ENCODE results near the gene STAT5B.
"Not testable (repeated sequence)": the region's sequence is repeated elsewhere in the genome, so short reads cannot be mapped to it uniquely, and the experiment has no call there.

Gene STAT5B

DNA sequence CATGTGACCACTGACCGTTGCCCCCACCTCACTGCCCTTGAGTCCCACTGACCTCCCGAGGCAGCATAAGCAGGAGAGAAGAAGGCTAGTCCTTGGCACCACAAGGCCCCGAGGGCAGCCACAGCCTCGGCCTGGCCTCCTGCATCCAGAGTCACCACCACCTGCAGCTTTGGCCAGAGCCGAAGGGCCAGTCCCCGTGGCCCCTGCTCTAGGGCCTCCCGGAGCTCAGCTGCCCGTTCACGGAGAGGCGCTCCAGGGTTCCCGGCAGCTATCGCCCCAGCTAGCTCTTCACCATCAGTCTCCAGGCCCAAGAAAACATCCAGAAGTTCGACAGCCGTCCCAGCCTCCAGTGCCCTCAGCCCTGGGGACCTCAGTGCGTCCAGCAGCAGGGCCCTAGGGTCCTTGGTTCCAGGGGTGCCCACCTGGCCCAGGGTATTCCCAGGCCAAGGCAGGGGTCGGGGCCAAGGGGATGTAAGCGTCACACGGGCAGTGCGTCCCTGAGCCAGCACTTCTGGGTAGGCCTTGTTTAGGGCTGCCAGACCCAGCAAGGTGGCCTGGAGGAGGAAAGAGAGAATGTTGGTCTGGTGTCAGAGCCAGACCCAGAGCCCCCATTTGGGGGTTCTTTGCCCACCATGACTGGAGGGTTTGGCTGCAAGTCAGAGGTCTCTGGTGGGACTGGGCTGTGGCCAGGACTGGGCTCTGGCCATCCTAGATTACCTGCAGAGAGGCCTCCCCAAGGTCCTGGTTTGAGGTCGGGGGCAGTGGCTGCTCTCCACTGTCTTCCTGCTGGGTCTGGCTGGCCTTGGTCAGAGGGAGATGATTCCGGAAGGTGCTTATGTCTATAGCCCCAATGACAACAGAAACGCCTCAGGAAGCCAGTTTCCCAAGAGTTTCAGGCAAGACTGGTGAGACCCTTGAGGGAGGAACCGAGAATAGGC is 83.7 kb downstream of the STAT5B start:
- no peak for FAIRE-seq

GRCh38 chr17:42191275-42191608 is 84.9 kb downstream of the STAT5B start:
- no peak for FAIRE-seq

DNA sequence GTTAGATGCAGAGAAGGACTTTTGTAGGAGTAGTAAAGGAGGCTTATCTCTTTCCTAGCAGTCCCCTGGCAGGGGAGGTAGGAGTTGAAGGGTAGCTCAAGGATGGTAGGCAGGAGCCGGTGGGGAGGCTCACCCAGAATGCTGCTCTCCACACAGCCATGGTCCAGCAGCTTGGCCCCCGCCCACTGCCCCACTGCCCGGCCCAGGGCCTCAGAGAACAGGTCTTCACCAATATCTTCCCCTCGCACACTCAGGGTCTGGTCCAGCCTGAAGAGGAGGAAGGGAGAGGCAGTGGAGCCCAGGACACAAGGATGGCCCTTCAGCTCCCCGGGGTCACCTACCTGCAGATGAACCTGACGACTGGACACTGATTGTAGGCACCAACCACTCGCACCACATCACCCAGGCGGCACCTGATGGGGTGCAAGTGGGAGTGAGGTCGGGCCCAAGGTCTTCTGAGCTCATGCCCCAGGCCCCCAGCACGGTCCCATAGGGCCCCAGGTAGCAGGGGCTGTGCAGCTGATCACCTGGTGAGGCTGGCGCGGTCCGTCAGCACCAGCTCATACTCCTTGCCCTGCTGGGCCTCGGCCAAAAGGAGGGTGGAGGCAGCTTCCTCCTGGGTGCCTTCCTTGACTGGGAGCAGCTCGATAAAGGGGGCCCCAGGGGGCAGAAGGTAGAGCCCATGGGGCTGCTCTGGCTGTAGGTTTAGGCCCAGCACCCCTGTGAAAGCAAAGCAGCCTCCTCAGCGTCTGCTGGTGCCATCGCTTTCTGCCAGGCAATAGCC is 85.5 kb downstream of the STAT5B start:
- FAIRE-seq: no peak

DNA sequence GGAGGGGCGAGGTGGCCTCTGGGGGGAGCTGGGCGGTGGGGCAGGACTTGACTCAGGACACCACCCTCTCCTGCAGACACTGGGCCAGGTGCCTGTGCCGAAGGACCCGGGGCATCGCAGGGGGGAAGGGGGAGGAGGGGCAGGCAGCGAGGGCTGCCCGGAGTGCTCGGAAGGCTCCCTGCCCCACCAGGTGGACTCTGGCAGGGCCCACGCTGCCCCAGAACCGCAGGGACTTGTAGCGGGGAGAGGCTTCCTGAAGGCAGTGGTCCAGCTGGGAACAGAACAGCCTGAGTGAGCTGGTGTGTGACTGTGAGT is 86.6 kb downstream of the STAT5B start:
- FAIRE-seq: no peak

DNA sequence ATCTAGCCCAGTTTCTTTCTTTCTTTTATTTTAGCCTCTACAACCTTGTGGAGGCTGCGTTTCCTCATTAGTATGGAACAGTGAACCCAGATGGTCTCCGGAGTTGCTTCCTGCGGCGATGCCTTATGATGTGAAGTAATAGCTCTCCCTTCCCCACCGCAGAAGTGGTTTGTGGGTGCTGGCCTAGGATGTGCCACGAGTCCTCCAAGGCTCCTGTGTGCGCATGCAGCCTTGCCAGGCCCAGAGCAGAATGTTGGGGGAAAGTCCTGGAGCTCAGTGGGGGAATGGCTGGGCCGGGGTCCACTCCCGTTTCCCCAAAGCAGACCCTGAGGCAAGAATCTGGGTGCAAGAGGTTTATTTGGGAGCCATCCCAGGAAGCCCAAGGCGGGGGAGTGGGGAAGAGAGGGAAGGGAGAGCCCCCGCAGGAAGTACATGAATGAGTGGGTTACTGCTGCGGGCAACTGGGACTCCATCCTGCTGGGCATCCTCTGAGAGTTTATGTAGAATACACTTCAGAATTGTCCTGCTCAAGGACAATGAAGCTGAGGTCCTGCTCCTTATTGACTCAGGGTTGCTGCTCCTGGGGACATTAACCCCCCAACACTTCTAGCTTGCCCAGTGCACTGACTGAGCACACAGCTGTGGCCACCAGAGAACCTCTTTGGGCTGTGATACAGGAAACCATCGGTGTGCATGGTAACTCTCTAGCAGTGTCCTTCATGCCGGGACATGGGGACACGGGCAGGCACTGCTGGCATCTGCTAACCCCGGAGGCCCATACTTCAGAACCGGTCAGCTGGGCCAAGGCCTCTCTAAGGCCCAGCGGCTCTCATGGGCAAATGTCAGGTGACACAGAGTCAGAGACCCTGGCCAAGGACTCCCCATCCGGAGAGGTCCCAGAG is 87.2 kb downstream of the STAT5B start:
- FAIRE-seq: no peak

GRCh38 chr17:42187833-42188232 is 88.4 kb downstream of the STAT5B start:
- no peak for FAIRE-seq

DNA sequence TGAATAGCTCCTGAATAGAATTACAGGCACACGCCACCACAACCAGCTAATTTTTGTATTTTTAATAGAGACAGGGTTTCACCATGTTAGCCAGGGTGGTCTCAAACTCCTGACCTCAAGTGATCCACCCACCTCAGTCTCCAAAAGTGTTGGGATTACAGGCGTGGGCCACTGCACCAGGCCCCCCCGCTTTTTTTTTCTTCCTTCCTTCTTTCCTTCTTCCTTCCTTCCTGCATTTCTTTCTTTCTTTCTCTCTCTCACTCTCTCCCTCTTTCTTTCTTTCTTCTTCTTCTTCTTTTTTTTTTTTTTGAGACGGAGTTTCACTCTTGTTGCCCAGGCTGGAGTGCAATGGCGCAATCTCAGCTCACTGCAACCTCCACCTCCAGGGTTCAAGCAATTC is 90.0 kb downstream of the STAT5B start:
- FAIRE-seq: not testable (repeated sequence)

DNA sequence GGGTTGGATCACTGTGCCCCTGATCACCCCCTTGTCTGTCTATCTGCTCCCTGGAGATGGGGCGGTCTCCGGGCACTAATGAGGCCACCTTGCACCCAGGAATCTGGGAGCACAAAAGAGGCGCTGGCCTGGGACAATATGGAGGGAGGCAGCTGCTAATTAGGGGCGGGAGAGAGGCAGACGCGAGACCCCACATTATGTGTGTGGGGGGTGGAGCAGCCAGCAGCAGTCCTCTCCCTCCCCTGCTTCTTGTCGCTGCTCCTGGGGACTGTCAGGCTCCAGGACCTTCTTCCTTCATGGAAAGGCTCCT is 90.6 kb downstream of the STAT5B start:
- FAIRE-seq: no peak

- no peak for FAIRE-seq
These were observed 91.2 kb downstream of the STAT5B start, which contains the start of gene HCRT for GRCh38 chr17:42184713-42185620. TSS of gene HCRT (minus strand) at chr17:42185452. CDS start at chr17:42185365, 87 bp downstream.

DNA sequence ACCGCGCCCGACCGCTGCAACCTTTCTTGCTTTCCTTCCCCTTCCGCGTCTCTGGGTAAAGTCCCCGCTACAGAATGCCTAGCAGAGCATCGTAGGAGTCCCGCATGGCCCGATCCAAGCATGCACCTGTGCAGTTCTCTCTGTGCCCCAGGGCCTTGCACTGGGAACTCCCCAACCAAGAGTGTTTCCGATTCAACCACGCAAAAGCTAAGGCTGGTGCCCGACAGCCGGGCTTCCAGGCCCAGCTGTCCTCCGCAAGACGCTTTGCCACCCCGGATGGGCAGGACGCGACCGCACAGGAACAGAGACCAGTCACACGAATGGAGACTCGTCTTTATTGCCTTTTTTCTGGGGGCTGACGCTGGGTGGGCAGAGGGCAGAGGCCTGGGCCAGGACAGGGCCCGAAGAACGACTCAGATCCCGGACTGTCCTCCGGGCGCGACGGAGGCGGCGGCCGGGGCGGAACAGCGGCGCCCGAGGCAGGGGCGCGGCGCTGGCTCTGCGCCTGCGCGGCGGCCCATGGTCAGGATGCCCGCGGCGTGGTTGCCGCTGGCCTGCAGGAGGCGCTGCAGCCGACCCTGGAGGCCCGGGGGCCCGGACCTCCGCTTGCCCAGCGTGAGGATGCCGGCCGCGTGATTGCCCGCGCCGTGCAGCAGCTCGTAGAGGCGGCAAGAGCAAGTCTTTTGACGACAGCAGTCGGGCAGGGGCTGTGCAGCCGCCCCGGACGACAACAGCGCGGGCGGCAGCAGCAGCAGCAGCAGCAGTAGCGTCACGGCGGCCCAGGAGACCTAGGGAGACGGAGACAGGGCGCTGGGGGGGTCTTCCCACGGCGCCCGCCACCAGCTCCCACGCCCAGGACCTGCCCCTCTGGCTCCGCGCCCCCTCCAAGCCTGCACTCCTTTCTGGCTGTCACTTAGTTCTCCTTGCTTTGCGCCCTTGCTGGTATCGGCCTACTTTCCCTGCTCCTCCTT is 92.2 kb downstream of the STAT5B start:
- FAIRE-seq: no peak

GRCh38 chr17:42182927-42183734 is 93.1 kb downstream of the STAT5B start:
- no peak for FAIRE-seq

DNA sequence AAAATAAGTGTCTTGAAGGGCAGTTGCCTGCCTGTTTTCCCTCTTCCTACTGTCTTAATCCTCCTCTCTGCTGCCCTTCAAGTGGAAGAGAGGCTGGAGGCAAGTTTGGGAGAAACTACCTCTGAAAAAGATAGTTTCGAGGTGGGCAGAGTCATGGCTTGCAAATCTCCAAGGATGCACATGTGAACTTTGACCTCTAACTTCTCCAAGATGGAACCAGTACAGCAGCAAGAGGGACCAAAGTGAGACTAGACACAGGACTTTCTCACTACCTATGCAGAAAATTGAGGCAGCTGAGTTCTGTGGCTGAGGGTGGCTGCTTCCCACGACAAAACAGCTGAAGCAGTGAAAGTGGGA is 94.4 kb downstream of the STAT5B start:
- no peak for FAIRE-seq

GRCh38 chr17:42180922-42181850 is 95.0 kb downstream of the STAT5B start, which contains the start of gene KCNH4:
TSS of gene KCNH4 (minus strand) at chr17:42181142. CDS start at chr17:42180945, 197 bp downstream.
- no peak for FAIRE-seq

DNA sequence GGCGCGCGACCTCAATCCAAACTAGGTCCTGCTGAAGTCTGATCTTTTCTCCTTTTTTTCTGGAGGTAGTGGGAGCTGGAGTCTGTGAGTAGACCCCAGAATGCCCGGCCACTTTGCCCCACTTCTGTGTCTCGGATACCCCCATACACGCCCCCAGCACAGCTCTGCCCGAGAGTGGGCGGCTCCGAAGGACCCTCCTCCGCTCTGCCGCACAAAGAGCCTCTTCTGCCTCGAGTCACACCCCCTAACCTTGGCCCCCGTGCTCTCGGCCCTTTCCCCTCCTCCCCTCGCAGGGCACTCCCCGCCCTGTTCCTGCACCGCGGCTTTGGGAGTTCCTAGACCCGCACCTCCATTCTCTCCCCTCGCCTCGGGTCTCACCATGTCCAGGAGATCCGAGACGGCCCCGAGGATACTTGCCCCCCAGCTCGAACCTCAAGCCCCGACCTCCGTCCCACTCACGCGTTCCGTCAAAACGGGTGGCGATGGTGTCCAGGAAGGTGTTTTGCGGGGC is 95.7 kb downstream of the STAT5B start:
- FAIRE-seq: no peak

DNA sequence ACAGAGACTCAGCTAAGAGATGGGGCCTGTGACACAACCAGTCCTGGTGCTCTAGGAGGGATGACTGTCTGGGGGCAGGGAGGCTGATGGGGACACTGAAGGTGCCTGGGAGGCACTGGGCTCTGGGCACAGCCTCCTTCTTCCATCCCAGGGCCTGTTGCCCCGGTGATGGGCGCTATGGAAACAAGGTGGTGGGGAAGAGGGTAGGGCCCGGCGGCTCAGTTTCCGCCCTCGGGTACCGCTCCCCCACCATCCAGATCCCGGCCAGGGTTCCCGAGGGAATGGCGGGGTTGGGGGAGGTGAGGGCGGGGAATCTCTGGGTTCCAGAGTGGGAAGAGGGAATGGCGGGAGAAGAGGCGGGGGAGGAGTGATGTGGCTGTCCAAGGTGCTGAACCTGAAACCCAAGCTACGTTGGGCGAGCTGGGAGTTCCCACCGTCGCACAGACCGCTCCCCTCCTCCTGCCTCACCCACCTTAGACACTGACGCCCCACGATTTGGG is 96.2 kb downstream of the STAT5B start:
- no peak for FAIRE-seq

DNA sequence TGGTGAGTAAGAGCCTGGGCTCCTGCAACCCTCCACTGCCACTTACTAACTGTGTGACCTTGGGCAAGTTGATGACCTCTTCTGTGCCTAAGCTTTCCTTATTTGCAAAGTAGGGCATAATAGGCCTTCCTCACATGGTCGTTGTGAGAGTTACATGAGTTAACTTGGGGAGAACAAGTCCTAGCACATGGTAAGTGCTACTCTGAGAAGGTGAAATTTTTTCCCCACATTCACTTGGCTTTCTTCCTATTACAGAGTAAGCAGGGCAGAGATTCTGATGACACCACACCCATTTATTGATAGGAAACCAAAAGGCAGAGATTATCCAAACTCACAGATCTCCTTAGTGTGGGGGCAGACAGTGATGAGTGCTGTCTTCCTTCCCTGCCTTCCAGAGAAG is 96.9 kb downstream of the STAT5B start:
- FAIRE-seq: no peak

DNA sequence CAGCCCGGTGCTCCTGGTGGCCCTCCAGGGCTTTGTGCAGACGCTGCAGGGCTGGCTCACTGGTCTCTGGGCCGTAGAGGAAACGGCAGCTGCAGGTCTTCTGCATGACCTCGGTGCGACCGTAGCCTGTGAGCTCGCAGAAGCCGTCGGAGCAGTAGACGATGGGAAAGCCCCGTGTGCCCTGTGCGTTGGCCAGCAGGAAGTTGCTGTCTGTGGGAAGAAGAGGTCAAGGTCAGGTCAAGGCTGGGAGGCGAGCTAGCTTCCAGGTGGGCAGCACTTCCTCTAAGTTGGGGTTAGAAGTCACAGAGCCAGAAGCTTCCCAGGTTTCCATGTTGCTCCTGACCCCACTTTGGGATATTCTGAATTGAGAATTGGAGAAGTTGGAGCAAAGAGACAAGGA is 97.4 kb downstream of the STAT5B start:
- FAIRE-seq: no peak

GRCh38 chr17:42177684-42178083 is 98.5 kb downstream of the STAT5B start:
- no peak for FAIRE-seq

Measured in A204.1 (cell line).